ENCODE measurements around the gene HOPX. TPM values are rescaled to one million over a fixed set of nuclear protein-coding genes. Genes with fewer than 3 reads are reported as not detected.
"Not testable (repeated sequence)": the region's sequence is repeated elsewhere in the genome, so short reads cannot be mapped to it uniquely, and the experiment has no call there.

The HOPX gene
- total RNA-seq, 1 donor from 2014 or later, result 0.54 TPM

GRCh38 chr4:56674984-56675383 lies 6.1 kb downstream of the HOPX start:
- Mint-ChIP-seq H3K27ac (ENCODE audit: unreplicated experiment) (no peak overlapping the region), H3K27me3 (ENCODE audit: unreplicated experiment) (no peaks in the 10 kb centered on the region), H3K36me3 (ENCODE audit: unreplicated experiment) (no peaks in the 10 kb centered on the region), H3K9me3 (ENCODE audit: unreplicated experiment) (no peaks in the 10 kb centered on the region), H3K4me3 (ENCODE audit: unreplicated experiment) (no peak overlapping the region), H3K4me1 (ENCODE audit: low read depth, unreplicated experiment) (no peaks in the 10 kb centered on the region)
- no peak for TF ChIP-seq CTCF (IDR thresholded peaks at IDR 0.05; ENCODE audit: partially characterized antibody, unreplicated experiment)
- DNase-seq, result no peak

GRCh38 chr4:56671860-56672259 lies 9.2 kb downstream of the HOPX start:
- Mint-ChIP-seq H3K4me3 (ENCODE audit: unreplicated experiment) (no peak overlapping the region), H3K27me3 (ENCODE audit: unreplicated experiment) (no peaks in the 10 kb centered on the region), H3K36me3 (ENCODE audit: unreplicated experiment) (no peaks in the 10 kb centered on the region), H3K27ac (ENCODE audit: unreplicated experiment) (no peak overlapping the region), H3K4me1 (ENCODE audit: low read depth, unreplicated experiment) (no peaks in the 10 kb centered on the region), H3K9me3 (ENCODE audit: unreplicated experiment) (no peaks in the 10 kb centered on the region)
- TF ChIP-seq CTCF (IDR thresholded peaks at IDR 0.05; ENCODE audit: partially characterized antibody, unreplicated experiment), result no peak
- no peak for DNase-seq

- TF ChIP-seq CTCF (IDR thresholded peaks at IDR 0.05; ENCODE audit: partially characterized antibody, unreplicated experiment), result no peak
- no peaks in the 10 kb centered on the region for H3K9me3 Mint-ChIP-seq (ENCODE audit: unreplicated experiment)
- H3K36me3 Mint-ChIP-seq (ENCODE audit: unreplicated experiment), result no peaks in the 10 kb centered on the region
- H3K4me1 Mint-ChIP-seq (ENCODE audit: low read depth, unreplicated experiment), result no peaks in the 10 kb centered on the region
- H3K4me3 Mint-ChIP-seq (ENCODE audit: unreplicated experiment), result no peak overlapping the region
- H3K27me3 Mint-ChIP-seq (ENCODE audit: unreplicated experiment), result no peaks in the 10 kb centered on the region
- no peak overlapping the region for H3K27ac Mint-ChIP-seq (ENCODE audit: unreplicated experiment)
- DNase-seq, result no peak
These were observed 9.7 kb downstream of the HOPX start for GRCh38 chr4:56671373-56671772.

GRCh38 chr4:56668267-56668666 lies 12.8 kb downstream of the HOPX start:
- H3K27ac Mint-ChIP-seq (ENCODE audit: unreplicated experiment), result no peak overlapping the region
- peak; percentile 41 for TF ChIP-seq CTCF (IDR thresholded peaks at IDR 0.05; ENCODE audit: partially characterized antibody, unreplicated experiment)
- H3K9me3 Mint-ChIP-seq (ENCODE audit: unreplicated experiment), result peaks cover 2% of the 10 kb centered on the region
- no peaks in the 10 kb centered on the region for H3K4me1 Mint-ChIP-seq (ENCODE audit: low read depth, unreplicated experiment)
- no peak overlapping the region for H3K4me3 Mint-ChIP-seq (ENCODE audit: unreplicated experiment)
- H3K36me3 Mint-ChIP-seq (ENCODE audit: unreplicated experiment), result no peaks in the 10 kb centered on the region
- peaks cover 2% of the 10 kb centered on the region for H3K27me3 Mint-ChIP-seq (ENCODE audit: unreplicated experiment)
- peak; percentile 23 for DNase-seq

GRCh38 chr4:56667396-56667795 lies 13.7 kb downstream of the HOPX start:
- not testable (repeated sequence) for H3K36me3 Mint-ChIP-seq (ENCODE audit: unreplicated experiment); H3K9me3 Mint-ChIP-seq (ENCODE audit: unreplicated experiment); H3K27ac Mint-ChIP-seq (ENCODE audit: unreplicated experiment); H3K27me3 Mint-ChIP-seq (ENCODE audit: unreplicated experiment); H3K4me1 Mint-ChIP-seq (ENCODE audit: low read depth, unreplicated experiment); H3K4me3 Mint-ChIP-seq (ENCODE audit: unreplicated experiment); DNase-seq

GRCh38 chr4:56666279-56666678 lies 14.8 kb downstream of the HOPX start:
- DNase-seq, result no peak
- no peak overlapping the region for H3K27ac Mint-ChIP-seq (ENCODE audit: unreplicated experiment)
- no peak overlapping the region for H3K4me3 Mint-ChIP-seq (ENCODE audit: unreplicated experiment)
- peaks cover 2% of the 10 kb centered on the region for H3K9me3 Mint-ChIP-seq (ENCODE audit: unreplicated experiment)
- H3K4me1 Mint-ChIP-seq (ENCODE audit: low read depth, unreplicated experiment), result no peaks in the 10 kb centered on the region
- H3K36me3 Mint-ChIP-seq (ENCODE audit: unreplicated experiment), result no peaks in the 10 kb centered on the region
- no peak for TF ChIP-seq CTCF (IDR thresholded peaks at IDR 0.05; ENCODE audit: partially characterized antibody, unreplicated experiment)
- peaks cover 2% of the 10 kb centered on the region for H3K27me3 Mint-ChIP-seq (ENCODE audit: unreplicated experiment)
